Measurements from ENCODE around the gene MT1E.

DNA sequence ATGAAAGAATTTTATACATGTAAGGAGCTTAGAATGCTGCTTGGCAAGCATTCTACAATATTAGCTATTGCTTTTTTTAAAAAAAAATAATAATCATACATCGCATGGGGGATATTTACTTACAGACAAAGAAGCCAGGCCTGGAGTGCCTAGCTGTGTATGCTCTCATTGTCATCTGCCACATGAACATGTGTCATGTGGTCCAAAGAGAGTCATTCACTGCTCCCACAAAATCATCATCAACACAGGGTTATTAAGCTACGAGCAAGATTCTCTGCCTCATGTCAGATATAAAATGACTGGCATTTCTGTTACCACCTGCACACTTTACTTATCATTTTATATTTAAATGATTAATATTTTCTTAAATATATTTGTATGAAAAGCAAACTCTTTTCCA is 1.9 kb upstream of the MT1E start:
- TF ChIP-seq, protein P1, sequence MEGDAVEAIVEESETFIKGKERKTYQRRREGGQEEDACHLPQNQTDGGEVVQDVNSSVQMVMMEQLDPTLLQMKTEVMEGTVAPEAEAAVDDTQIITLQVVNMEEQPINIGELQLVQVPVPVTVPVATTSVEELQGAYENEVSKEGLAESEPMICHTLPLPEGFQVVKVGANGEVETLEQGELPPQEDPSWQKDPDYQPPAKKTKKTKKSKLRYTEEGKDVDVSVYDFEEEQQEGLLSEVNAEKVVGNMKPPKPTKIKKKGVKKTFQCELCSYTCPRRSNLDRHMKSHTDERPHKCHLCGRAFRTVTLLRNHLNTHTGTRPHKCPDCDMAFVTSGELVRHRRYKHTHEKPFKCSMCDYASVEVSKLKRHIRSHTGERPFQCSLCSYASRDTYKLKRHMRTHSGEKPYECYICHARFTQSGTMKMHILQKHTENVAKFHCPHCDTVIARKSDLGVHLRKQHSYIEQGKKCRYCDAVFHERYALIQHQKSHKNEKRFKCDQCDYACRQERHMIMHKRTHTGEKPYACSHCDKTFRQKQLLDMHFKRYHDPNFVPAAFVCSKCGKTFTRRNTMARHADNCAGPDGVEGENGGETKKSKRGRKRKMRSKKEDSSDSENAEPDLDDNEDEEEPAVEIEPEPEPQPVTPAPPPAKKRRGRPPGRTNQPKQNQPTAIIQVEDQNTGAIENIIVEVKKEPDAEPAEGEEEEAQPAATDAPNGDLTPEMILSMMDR (IDR thresholded peaks at IDR 0.05 in 8 of 11, conservative IDR thresholded peaks at IDR 0.05 in 3 of 11): no peak
- no peak for TF ChIP-seq POLR2A (IDR thresholded peaks at IDR 0.05)
- no peak for TF ChIP-seq POLR2AphosphoS5 (IDR thresholded peaks at IDR 0.05)
